COLO668 (cell line): ENCODE data around the gene ZNF473.
"Not testable (repeated sequence)": the region's sequence is repeated elsewhere in the genome, so short reads cannot be mapped to it uniquely, and the experiment has no call there.

Experiments used
- DNase-seq: peaks from one replicate; lab custom pipeline; 2025; ENCODE audit not compliant: unreplicated experiment; lab: John Stamatoyannopoulos, UW

ZNF473 gene

DNA sequence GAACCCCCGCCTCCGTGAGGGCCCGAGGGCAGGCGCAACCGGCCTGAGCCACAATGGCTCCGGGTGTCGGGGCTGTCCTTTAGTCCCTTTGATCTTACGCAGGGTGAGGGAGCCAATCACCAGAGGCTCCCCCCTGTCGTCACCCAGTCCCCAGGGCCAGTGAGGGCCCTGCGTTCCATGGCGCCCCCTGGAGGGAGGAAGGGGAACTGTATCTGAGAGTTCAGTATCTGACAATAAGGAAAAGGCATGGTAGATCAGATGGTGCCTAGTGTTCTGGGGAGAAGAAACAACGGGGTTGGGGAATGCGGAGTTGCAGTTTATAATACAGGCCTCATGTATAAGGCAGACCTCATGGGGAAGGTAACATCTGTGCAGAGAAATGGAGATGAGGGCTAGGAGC lies 72.1 kb downstream of the ZNF473 start:
- not testable (repeated sequence) for DNase-seq

DNA sequence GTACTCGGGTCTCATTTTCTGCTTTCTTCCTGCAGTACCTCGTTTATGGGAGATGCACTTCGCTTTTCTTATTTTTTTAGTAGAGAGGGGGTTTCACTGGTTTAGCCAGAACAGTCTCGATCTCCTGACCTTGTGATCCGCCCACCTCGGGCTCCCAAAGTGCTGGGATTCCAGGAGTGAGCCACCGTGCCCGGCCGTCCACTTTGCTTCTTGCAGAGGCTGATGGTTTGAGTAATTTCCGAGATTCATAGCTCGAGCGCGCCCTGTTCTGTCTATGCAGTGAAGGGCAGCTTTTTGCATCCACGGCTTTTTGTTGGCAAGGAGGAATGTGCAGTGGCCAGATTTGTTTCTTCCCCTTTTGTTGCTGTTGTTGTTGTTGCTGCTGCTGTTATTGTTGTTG lies 73.1 kb downstream of the ZNF473 start:
- not testable (repeated sequence) for DNase-seq

DNA sequence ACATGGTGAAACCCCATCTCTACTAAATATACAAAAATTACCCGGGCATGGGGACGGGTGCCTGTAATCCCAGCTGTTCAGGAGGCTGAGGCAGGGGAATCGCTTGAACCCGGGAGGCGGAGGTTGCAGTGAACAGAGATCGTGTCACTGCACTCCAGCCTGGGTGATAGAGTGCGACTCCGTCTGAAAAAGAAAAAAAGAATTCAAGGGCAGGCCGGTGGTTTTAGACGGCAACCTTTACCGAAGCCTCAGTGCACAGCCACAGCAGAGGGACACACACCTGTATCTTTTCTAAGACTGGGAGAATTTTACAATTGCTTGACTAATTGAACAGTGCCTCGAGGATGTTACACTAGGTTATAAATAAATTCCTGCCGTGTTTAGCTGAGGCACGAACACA lies 73.9 kb downstream of the ZNF473 start:
- DNase-seq, result not testable (repeated sequence)

DNA sequence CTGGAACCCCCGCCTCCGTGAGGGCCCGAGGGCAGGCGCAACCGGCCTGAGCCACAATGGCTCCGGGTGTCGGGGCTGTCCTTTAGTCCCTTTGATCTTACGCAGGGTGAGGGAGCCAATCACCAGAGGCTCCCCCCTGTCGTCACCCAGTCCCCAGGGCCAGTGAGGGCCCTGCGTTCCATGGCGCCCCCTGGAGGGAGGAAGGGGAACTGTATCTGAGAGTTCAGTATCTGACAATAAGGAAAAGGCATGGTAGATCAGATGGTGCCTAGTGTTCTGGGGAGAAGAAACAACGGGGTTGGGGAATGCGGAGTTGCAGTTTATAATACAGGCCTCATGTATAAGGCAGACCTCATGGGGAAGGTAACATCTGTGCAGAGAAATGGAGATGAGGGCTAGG lies 75.1 kb downstream of the ZNF473 start:
- DNase-seq, result not testable (repeated sequence)
